HepG2 (cell line): ENCODE data around the gene RRAD. TPM values are rescaled to one million over a fixed set of nuclear protein-coding genes. Genes with fewer than 3 reads are reported as not detected.

Source experiments
- ATAC-seq: fragments of 200-7000 bp; cut with Tn5 transposase; 3 replicates; pipeline ENCODE4 v1.9.1; 2020; ENCODE audit warnings: mild to moderate bottlenecking, moderate library complexity
- BruUV-seq: library from RNA; stranded (reverse); fragments of 400-500 nt; replicated peaks from 2 replicates; lab custom pipeline; 2021; lab: Mats Ljungman, UMichigan
- CTCF ChIA-PET: fragments of 300-600 bp; formaldehyde crosslinking; extraction: SDS; loops from one replicate; lab custom pipeline; 2021; ENCODE audit warnings: low total read pairs, inconsistent platforms, low intra/inter-chr PET ratio; lab: Yijun Ruan, JAX
- POLR2A ChIA-PET: fragments of 350-600 bp; sonication (Branson Sonifier 250); formaldehyde crosslinking; loops from one replicate; lab custom pipeline; 2020; ENCODE audit warnings: antibody characterized with exemption, inconsistent platforms; lab: Yijun Ruan, JAX
- DNase-seq: peaks from one replicate; pipeline ENCODE4 v3.0.0-alpha.2; 2015; ENCODE audit warnings: low spot score
- FAIRE-seq: peaks from 3 replicates; lab custom pipeline; 2011; peaks lifted over from hg19 to GRCh38; lab: Jason Lieb, UNC
- H2AFZ ChIP-seq: one replicate; pipeline ENCODE4 v1.6.1; 2011; ENCODE audit warnings: low read length, inconsistent platforms
- H3K27ac ChIP-seq: fragments of 300-600 bp; 3 replicates; pipeline ENCODE4 v1.8.0; 2011; ENCODE audit warnings: mixed run types, mild to moderate bottlenecking, mixed read lengths, low read length, inconsistent platforms; ENCODE audit not compliant: insufficient read depth; ENCODE audit errors: extremely low read length
- H3K27me3 ChIP-seq, 2 experiments: fragments of 200-600 bp in 1 of 2; 2 replicates in 1 of 2; 3 replicates in 1 of 2; pipeline versions ENCODE4 v1.6.0 to v1.8.0; 2011; ENCODE audit warnings: low read length in 2 of 2, mild to moderate bottlenecking in 2 of 2, moderate library complexity in 2 of 2, inconsistent platforms in 1 of 2; ENCODE audit not compliant: insufficient read depth in 2 of 2, control insufficient read depth in 1 of 2
- H3K36me3 ChIP-seq, 2 experiments: fragments of 200-600 bp in 1 of 2; replicated peaks in 1 of 2; 2 replicates in 1 of 2; 3 replicates in 1 of 2; pipeline versions ENCODE4 v1.5.1 to v1.8.0; 2011; ENCODE audit warnings: low read length in 2 of 2, inconsistent platforms in 1 of 2; ENCODE audit not compliant: insufficient read depth in 2 of 2, control insufficient read depth in 1 of 2
- H3K4me1 ChIP-seq: 2 replicates; pipeline ENCODE4 v1.5.1; 2012; ENCODE audit warnings: low read length, inconsistent platforms; ENCODE audit not compliant: insufficient read depth
- H3K4me2 ChIP-seq: 2 replicates; pipeline ENCODE4 v1.6.0; 2011; ENCODE audit warnings: low read depth, low read length, inconsistent platforms
- H3K4me3 ChIP-seq, 3 experiments: fragments of 200-600 bp in 1 of 3; sonication (generic), shearing (Covaris generic) in 1 of 3; replicated peaks in 1 of 3; 2 replicates each; pipeline ENCODE4 v1.5.1; 2011 to 2016; ENCODE audit warnings: low read length in 3 of 3, inconsistent platforms in 2 of 3, low read depth in 2 of 3, mild to moderate bottlenecking in 2 of 3, control low read depth in 1 of 3, mixed read lengths in 1 of 3; ENCODE audit not compliant: insufficient read depth in 1 of 3
- H3K79me2 ChIP-seq: one replicate; pipeline ENCODE4 v1.6.1; 2011; ENCODE audit warnings: low read length, inconsistent platforms; ENCODE audit not compliant: insufficient read depth
- H3K9ac ChIP-seq: 2 replicates; pipeline ENCODE4 v1.6.0; 2011; ENCODE audit warnings: mild to moderate bottlenecking, low read depth, low read length, inconsistent platforms; ENCODE audit not compliant: insufficient read depth
- H3K9me3 ChIP-seq: 2 replicates; pipeline ENCODE4 v1.5.1; 2012; ENCODE audit warnings: mild to moderate bottlenecking, low read length
- H4K20me1 ChIP-seq: 2 replicates; pipeline ENCODE4 v1.6.0; 2011; ENCODE audit warnings: inconsistent platforms, mild to moderate bottlenecking, low read length, moderate library complexity; ENCODE audit not compliant: insufficient read depth
- ARID5B ChIP-seq: IDR thresholded peaks from 2 replicates; pipeline ENCODE4 v1.4.0; 2020; ENCODE audit warnings: mild to moderate bottlenecking, missing genetic modification reagents
- CEBPB ChIP-seq: IDR thresholded peaks from 2 replicates; pipeline ENCODE4 v1.6.1; 2011; ENCODE audit warnings: low read depth, low read length, improper control_type of control experiment, borderline replicate concordance
- NAIF1 ChIP-seq: sonication (generic); formaldehyde crosslinking; IDR thresholded peaks from 2 replicates; pipeline ENCODE4 v1.5.0; 2020; ENCODE audit warnings: mild to moderate bottlenecking, missing genetic modification reagents, borderline replicate concordance
- NFYC ChIP-seq: IDR thresholded peaks from 2 replicates; pipeline ENCODE4 v1.6.1; 2016; ENCODE audit warnings: missing genetic modification reagents, missing compliant biosample characterization
- PITX1 ChIP-seq: sonication (generic); formaldehyde crosslinking; IDR thresholded peaks from 2 replicates; pipeline ENCODE4 v1.5.1; 2020; ENCODE audit warnings: mild to moderate bottlenecking, missing genetic modification reagents
- ZNF121 ChIP-seq: sonication (generic); formaldehyde crosslinking; IDR thresholded peaks from 2 replicates; pipeline ENCODE4 v1.5.0; 2020; ENCODE audit warnings: mild to moderate bottlenecking, missing genetic modification reagents
- ZNF232 ChIP-seq: sonication (generic); formaldehyde crosslinking; IDR thresholded peaks from 2 replicates; pipeline ENCODE4 v1.4.0; 2020; ENCODE audit warnings: missing genetic modification reagents, borderline replicate concordance
- ZNF33A ChIP-seq: sonication (generic); formaldehyde crosslinking; IDR thresholded peaks from 2 replicates; pipeline ENCODE4 v1.5.1; 2020; ENCODE audit warnings: missing genetic modification reagents, mild to moderate bottlenecking, moderate library complexity, borderline replicate concordance
- ZNF547 ChIP-seq: sonication (generic); formaldehyde crosslinking; IDR thresholded peaks from 2 replicates; pipeline ENCODE4 v1.5.1; 2020; ENCODE audit warnings: mild to moderate bottlenecking, missing genetic modification reagents
- WGBS: methylation state at CpG from one replicate; pipeline ENCODE4 v1.1.6; 2017; ENCODE audit warnings: low lambda C conversion rate; 5-methylcytosine and 5-hydroxymethylcytosine counted together
- in situ Hi-C: cut with HindIII; loops from 2 replicates; pipeline ENCODE4 v1.10.0; 2017; ENCODE audit warnings: low pct_unique_long_range_greater_than_20kb; ENCODE audit not compliant: extremely low pct_ligation_motif_present
- intact Hi-C: fragments of 100-400 bp; cut with micrococcal nuclease; formaldehyde crosslinking; loops from one replicate; pipeline ENCODE4 v1.10.0; 2022; ENCODE audit not compliant: unreplicated experiment
- polyA plus RNA-seq, 8 experiments: library from polyadenylated mRNA; depleted of rRNA in 3 of 8; stranded (reverse) in 7 of 8; unstranded in 1 of 8; fragments of >200 nt; fragmentation: Illumina TruSeq in 4 of 8; extraction: Trizol in 4 of 8; gene quantifications; 2 replicates each; pipeline versions ENCODE4 v1.2.1 to v1.2.3, GENCODE V29; 2011 to 2016; ENCODE audit warnings: low read depth in 4 of 8, missing spikeins in 1 of 8, mixed read lengths in 1 of 8; ENCODE audit not compliant: insufficient read depth in 1 of 8
- total RNA-seq, 5 experiments: library from RNA; depleted of rRNA; stranded (reverse); fragments of >200 nt; fragmentation: Illumina TruSeq; extraction: Trizol; gene quantifications; 2 replicates each; pipeline ENCODE4 v1.2.3, GENCODE V29; 2016; ENCODE audit warnings: low read depth in 1 of 5
- TF ChIP-seq, protein P1 (sequence below): sonication (generic); formaldehyde crosslinking; IDR thresholded peaks from 2 replicates; pipeline ENCODE4 v1.4.0; 2020; ENCODE audit warnings: missing genetic modification reagents, mild to moderate bottlenecking, borderline replicate concordance
- TF ChIP-seq, protein P2 (sequence below): sonication (generic); formaldehyde crosslinking; IDR thresholded peaks from 2 replicates; pipeline ENCODE4 v1.5.0; 2020; ENCODE audit warnings: mild to moderate bottlenecking, missing genetic modification reagents, moderate library complexity
- TF ChIP-seq, protein P3 (sequence below): sonication (generic); formaldehyde crosslinking; IDR thresholded peaks from 2 replicates; pipeline ENCODE4 v1.4.0; 2020; ENCODE audit warnings: missing genetic modification reagents, borderline replicate concordance

Gene RRAD
- total and polyA plus RNA-seq, 2 of the 13 experiments (the other 11 are each of a cell fraction or from before 2014, with no cell fraction given), result 0.80 to 1.1 TPM

GRCh38 chr16:66930189-66930588 is 4.9 kb upstream of the RRAD start (continued):
- TF ChIP-seq ARID5B (CRISPR knock-in tag), result no peak
- TF ChIP-seq ZNF547 (CRISPR knock-in tag), result no peak
- TF ChIP-seq CEBPB, result peak; percentile 84
- TF ChIP-seq ZNF232 (CRISPR knock-in tag), result no peak
- TF ChIP-seq NFYC, result no peak
- no peak for TF ChIP-seq PITX1
- TF ChIP-seq, all 625 proteins: peak for 13

- no TSS peak for BruUV-seq
- peaks cover 5 to 18% of the 10 kb centered on the region in 2 experiments; a peak in 3 of 5 replicates for H3K27me3 ChIP-seq
- no peak overlapping the region for H3K4me3 ChIP-seq
- POLR2A ChIA-PET, result interaction anchor here (0.8 to 3.8 kb wide), 5 partner anchors 11 to 33 kb away, joined by 3 to 23 read pairs (median 10); partner anchors contain the start of gene CDH16
- no peaks in the 10 kb centered on the region for H4K20me1 ChIP-seq
- DNase-seq (peak; percentile 39), ATAC-seq (peak; percentile 15), FAIRE-seq (peak; percentile 4)
- CTCF ChIA-PET, result interaction anchor here (2.9 kb wide), 1 partner anchor 34 kb away, joined by 28 read pairs; no protein-coding TSS in a partner anchor
- no peak overlapping the region for H3K4me2 ChIP-seq
- H3K27ac ChIP-seq, result no peak overlapping the region
- in situ Hi-C loops (no loop called here), intact Hi-C loops (no loop called here)
- H3K36me3 ChIP-seq, result peaks cover 0 to 5% of the 10 kb centered on the region in 2 experiments; a peak in 2 of 5 replicates
- H3K4me1 ChIP-seq, result peaks cover 71% of the 10 kb centered on the region
- WGBS, result 67% methylated on average over 9 of the region's 10 CpGs
- H3K79me2 ChIP-seq, result peaks cover 7% of the 10 kb centered on the region
- no peak overlapping the region for H2AFZ ChIP-seq
- no peak overlapping the region for H3K9ac ChIP-seq
- no peaks in the 10 kb centered on the region for H3K9me3 ChIP-seq
- TF ChIP-seq ZNF33A (CRISPR knock-in tag) (no peak), NAIF1 (0 out of 2 replicates have a peak, but pooled peaks have one; percentile 30), ZNF121 (CRISPR knock-in tag) (peak; percentile 93)
- TF ChIP-seq, protein P1, sequence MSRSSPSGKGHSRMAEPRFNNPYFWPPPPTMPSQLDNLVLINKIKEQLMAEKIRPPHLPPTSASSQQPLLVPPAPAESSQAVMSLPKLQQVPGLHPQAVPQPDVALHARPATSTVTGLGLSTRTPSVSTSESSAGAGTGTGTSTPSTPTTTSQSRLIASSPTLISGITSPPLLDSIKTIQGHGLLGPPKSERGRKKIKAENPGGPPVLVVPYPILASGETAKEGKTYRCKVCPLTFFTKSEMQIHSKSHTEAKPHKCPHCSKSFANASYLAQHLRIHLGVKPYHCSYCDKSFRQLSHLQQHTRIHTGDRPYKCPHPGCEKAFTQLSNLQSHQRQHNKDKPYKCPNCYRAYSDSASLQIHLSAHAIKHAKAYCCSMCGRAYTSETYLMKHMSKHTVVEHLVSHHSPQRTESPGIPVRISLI (CRISPR knock-in tag), result peak; percentile 92
- TF ChIP-seq, protein P2, sequence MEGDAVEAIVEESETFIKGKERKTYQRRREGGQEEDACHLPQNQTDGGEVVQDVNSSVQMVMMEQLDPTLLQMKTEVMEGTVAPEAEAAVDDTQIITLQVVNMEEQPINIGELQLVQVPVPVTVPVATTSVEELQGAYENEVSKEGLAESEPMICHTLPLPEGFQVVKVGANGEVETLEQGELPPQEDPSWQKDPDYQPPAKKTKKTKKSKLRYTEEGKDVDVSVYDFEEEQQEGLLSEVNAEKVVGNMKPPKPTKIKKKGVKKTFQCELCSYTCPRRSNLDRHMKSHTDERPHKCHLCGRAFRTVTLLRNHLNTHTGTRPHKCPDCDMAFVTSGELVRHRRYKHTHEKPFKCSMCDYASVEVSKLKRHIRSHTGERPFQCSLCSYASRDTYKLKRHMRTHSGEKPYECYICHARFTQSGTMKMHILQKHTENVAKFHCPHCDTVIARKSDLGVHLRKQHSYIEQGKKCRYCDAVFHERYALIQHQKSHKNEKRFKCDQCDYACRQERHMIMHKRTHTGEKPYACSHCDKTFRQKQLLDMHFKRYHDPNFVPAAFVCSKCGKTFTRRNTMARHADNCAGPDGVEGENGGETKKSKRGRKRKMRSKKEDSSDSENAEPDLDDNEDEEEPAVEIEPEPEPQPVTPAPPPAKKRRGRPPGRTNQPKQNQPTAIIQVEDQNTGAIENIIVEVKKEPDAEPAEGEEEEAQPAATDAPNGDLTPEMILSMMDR (CRISPR knock-in tag), result peak; percentile 83
- TF ChIP-seq, protein P3, sequence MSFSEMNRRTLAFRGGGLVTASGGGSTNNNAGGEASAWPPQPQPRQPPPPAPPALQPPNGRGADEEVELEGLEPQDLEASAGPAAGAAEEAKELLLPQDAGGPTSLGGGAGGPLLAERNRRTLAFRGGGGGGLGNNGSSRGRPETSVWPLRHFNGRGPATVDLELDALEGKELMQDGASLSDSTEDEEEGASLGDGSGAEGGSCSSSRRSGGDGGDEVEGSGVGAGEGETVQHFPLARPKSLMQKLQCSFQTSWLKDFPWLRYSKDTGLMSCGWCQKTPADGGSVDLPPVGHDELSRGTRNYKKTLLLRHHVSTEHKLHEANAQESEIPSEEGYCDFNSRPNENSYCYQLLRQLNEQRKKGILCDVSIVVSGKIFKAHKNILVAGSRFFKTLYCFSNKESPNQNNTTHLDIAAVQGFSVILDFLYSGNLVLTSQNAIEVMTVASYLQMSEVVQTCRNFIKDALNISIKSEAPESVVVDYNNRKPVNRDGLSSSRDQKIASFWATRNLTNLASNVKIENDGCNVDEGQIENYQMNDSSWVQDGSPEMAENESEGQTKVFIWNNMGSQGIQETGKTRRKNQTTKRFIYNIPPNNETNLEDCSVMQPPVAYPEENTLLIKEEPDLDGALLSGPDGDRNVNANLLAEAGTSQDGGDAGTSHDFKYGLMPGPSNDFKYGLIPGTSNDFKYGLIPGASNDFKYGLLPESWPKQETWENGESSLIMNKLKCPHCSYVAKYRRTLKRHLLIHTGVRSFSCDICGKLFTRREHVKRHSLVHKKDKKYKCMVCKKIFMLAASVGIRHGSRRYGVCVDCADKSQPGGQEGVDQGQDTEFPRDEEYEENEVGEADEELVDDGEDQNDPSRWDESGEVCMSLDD (CRISPR knock-in tag), result peak; percentile 84; the same call in 1 of the 2 replicates
Observed at GRCh38 chr16:66928702-66929388, 3.5 kb upstream of the RRAD start.
